AG04450 (cell line): ENCODE results near the gene TMEM132E. TPM values are rescaled to one million over a fixed set of nuclear protein-coding genes. Genes with fewer than 3 reads are reported as not detected.

ENCODE experiments used
- CTCF ChIA-PET: fragments of 300-600, 350-600 bp; formaldehyde crosslinking; extraction: SDS; loops from one replicate; lab custom pipeline; 2022; ENCODE audit warnings: antibody characterized with exemption, inconsistent platforms; lab: Charles Lee
- POLR2A ChIA-PET: fragments of 350-600 bp; formaldehyde crosslinking; extraction: SDS; loops from one replicate; lab custom pipeline; 2021; ENCODE audit warnings: antibody characterized with exemption, inconsistent platforms; lab: Yijun Ruan, JAX
- DNase-seq: peaks from one replicate; pipeline ENCODE4 v3.0.0-alpha.2; 2011; ENCODE audit warnings: low read depth, low spot score
- H3K27ac ChIP-seq: one replicate; pipeline ENCODE4 v1.5.1; 2012; ENCODE audit warnings: low read depth, low read length, control low read depth
- H3K27me3 ChIP-seq: one replicate; pipeline ENCODE4 v1.6.0; 2012; ENCODE audit warnings: low read length; ENCODE audit not compliant: control insufficient read depth, insufficient read depth
- H3K4me3 ChIP-seq: 2 replicates; pipeline ENCODE4 v1.5.1; 2011; ENCODE audit warnings: mild to moderate bottlenecking, low read depth, low read length, control low read depth
- H3K9me3 ChIP-seq: 2 replicates; pipeline ENCODE4 v1.5.1; 2012; ENCODE audit warnings: low read length; ENCODE audit not compliant: control insufficient read depth, insufficient read depth
- polyA plus RNA-seq: library from polyadenylated mRNA; depleted of rRNA; stranded (reverse); fragments of >200 nt; gene quantifications from 2 replicates; pipeline ENCODE4 v1.2.3, GENCODE V29; 2011
- TF ChIP-seq, protein P1 (sequence below): IDR thresholded peaks from 2 replicates; pipeline ENCODE4 v1.5.1; 2011; ENCODE audit warnings: low read depth, low read length, control low read depth, inconsistent platforms

The TMEM132E gene
- polyA plus RNA-seq, 1 experiment, result not detected

- Histone ChIP-seq H3K27me3 (peaks cover 21% of the 10 kb centered on the region), H3K9me3 (no peaks in the 10 kb centered on the region), H3K27ac (no peak overlapping the region), H3K4me3 (no peak overlapping the region)
- ChIA-PET CTCF (no interaction called here), POLR2A (no interaction called here)
- TF ChIP-seq, protein P1, sequence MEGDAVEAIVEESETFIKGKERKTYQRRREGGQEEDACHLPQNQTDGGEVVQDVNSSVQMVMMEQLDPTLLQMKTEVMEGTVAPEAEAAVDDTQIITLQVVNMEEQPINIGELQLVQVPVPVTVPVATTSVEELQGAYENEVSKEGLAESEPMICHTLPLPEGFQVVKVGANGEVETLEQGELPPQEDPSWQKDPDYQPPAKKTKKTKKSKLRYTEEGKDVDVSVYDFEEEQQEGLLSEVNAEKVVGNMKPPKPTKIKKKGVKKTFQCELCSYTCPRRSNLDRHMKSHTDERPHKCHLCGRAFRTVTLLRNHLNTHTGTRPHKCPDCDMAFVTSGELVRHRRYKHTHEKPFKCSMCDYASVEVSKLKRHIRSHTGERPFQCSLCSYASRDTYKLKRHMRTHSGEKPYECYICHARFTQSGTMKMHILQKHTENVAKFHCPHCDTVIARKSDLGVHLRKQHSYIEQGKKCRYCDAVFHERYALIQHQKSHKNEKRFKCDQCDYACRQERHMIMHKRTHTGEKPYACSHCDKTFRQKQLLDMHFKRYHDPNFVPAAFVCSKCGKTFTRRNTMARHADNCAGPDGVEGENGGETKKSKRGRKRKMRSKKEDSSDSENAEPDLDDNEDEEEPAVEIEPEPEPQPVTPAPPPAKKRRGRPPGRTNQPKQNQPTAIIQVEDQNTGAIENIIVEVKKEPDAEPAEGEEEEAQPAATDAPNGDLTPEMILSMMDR, result no peak
- no peak for DNase-seq
These were observed 49.5 kb downstream of the TMEM132E start for GRCh38 chr17:34628879-34629278.

- ChIA-PET CTCF (no interaction called here), POLR2A (no interaction called here)
- Histone ChIP-seq H3K27ac (no peak overlapping the region), H3K9me3 (no peaks in the 10 kb centered on the region), H3K4me3 (no peak overlapping the region), H3K27me3 (peaks cover 4% of the 10 kb centered on the region)
- TF ChIP-seq, protein P1, result no peak
- DNase-seq, result no peak
These were observed 54.0 kb downstream of the TMEM132E start for GRCh38 chr17:34633351-34633750.

DNA sequence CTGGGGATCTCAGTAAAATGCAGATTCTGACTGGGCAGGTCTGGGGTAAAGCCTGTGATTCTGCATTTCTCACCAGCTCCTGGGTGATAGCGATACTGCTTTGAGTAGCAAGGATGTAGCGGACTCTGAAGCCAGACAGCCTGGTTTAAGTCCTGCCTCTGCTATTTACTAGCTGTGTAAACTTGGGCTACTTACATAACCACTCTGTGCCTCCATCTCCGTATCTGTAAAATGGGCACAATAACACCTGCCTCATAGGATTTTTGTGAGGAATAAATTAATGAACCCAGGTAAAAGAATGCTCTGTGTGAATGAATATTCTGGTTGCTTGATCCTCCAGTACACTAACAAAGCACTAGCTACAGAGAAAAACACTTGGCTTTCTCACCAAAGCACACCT is 54.4 kb downstream of the TMEM132E start:
- no peaks in the 10 kb centered on the region for H3K9me3 ChIP-seq
- no peak for DNase-seq
- TF ChIP-seq, protein P1, result no peak
- ChIA-PET POLR2A (no interaction called here), CTCF (no interaction called here)
- H3K4me3 ChIP-seq, result no peak overlapping the region
- no peak overlapping the region for H3K27ac ChIP-seq
- H3K27me3 ChIP-seq, result peaks cover 4% of the 10 kb centered on the region

GRCh38 chr17:34634551-34635160 is 55.3 kb downstream of the TMEM132E start:
- POLR2A ChIA-PET, result no interaction called here
- CTCF ChIA-PET, result no interaction called here
- H3K9me3 ChIP-seq, result no peaks in the 10 kb centered on the region
- no peak overlapping the region for H3K27ac ChIP-seq
- H3K4me3 ChIP-seq, result no peak overlapping the region
- H3K27me3 ChIP-seq, result peaks cover 4% of the 10 kb centered on the region
- TF ChIP-seq, protein P1, result no peak
- no peak for DNase-seq

DNA sequence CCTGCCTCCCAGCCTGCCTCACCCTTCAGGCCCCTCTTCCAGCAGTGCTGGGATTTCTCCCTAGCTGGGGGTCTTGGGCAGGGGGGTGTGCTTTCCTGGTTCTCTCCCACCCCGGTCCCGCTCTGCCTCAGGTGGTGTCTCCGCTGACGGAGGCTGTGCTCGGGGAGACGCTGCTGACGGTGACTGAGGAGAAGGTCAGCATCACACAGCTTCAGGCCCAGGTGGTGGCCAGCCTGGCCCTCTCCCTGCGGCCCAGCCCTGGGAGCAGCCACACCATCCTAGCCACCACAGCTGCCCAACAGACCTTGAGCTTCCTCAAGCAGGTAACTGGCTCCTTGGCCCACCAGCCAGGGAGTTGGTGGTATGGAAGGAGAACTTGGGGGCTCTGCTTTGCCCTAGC is 56.5 kb downstream of the TMEM132E start:
- no peak for DNase-seq
- Histone ChIP-seq H3K4me3 (no peak overlapping the region), H3K27me3 (peaks cover 2% of the 10 kb centered on the region), H3K27ac (no peak overlapping the region), H3K9me3 (no peaks in the 10 kb centered on the region)
- ChIA-PET CTCF (no interaction called here), POLR2A (no interaction called here)
- TF ChIP-seq, protein P1, result no peak
